ENCODE data around the gene PABPN1L. TPM values are rescaled to one million over a fixed set of nuclear protein-coding genes. Genes with fewer than 3 reads are reported as not detected.

PABPN1L gene
- total RNA-seq, 1 donor from 2014 or later: not detected

DNA sequence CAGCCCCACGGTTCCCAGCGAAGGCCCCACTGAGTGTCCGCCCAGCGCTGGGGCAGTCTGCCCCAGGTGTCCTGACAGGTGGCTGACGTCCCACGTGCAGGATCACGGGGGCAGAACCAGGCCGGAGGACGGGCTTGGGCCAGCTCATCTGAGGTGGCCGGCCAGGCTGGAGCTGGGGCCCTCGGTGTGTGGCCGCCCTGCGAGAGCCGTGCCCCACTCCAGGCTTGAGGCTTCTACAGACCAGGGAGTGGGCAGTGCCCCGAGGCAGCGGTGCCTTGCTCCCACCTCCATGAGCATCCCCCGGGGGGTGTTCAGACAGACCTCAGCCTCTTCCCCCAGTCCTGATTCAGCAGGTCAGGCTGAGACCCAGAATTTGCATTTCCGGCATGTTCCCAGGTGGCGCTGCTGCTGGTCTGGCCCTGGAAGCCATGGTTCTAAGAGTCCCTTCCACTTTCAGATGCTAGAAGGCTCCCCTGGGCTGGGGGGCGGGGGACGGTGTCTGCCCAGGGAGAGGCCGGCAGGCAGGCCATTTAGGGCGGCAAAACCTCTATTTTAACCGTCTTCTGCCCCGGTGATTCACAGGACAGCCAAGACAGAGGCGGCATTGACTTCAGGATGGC, 35.4 kb upstream of the PABPN1L start:
- Histone ChIP-seq H3K9me3 (no peaks in the 10 kb centered on the region), H3K27me3 (no peaks in the 10 kb centered on the region), H3K27ac (no peak overlapping the region), H3K4me1 (no peaks in the 10 kb centered on the region), H3K36me3 (no peaks in the 10 kb centered on the region), H3K4me3 (no peak overlapping the region)
- DNase-seq (ENCODE audit: extremely low spot score in 2 of 2): no peak
- TF ChIP-seq POLR2A (IDR thresholded peaks at IDR 0.05) (no peak), POLR2AphosphoS5 (IDR thresholded peaks at IDR 0.05; ENCODE audit: insufficient read depth in 1 of 2, low read depth in 1 of 2) (no peak)
- TF ChIP-seq, protein P1, sequence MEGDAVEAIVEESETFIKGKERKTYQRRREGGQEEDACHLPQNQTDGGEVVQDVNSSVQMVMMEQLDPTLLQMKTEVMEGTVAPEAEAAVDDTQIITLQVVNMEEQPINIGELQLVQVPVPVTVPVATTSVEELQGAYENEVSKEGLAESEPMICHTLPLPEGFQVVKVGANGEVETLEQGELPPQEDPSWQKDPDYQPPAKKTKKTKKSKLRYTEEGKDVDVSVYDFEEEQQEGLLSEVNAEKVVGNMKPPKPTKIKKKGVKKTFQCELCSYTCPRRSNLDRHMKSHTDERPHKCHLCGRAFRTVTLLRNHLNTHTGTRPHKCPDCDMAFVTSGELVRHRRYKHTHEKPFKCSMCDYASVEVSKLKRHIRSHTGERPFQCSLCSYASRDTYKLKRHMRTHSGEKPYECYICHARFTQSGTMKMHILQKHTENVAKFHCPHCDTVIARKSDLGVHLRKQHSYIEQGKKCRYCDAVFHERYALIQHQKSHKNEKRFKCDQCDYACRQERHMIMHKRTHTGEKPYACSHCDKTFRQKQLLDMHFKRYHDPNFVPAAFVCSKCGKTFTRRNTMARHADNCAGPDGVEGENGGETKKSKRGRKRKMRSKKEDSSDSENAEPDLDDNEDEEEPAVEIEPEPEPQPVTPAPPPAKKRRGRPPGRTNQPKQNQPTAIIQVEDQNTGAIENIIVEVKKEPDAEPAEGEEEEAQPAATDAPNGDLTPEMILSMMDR (IDR thresholded peaks at IDR 0.05): no peak
- intact Hi-C loops (cut with DNase I): no loop called here

DNA sequence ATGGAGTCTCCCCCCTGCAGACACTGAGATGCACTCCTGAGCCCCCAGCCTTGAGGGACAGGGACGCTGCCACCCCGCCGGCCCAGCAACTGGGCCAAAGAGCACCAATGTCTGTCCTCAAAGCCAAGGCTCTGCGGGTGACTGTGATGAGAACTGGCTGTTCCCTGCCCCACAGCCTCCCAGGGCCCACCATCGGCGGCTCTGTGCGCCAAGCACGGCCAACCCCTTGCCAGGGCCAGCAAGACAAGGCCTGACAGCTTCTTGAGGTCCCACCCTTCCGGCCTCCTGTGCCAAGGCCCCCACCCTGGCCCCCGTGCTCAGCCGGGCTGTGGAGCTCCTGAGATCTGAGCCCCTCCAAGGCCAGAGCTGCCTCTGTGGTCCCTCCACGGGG, 34.2 kb upstream of the PABPN1L start:
- no peak for TF ChIP-seq POLR2A (IDR thresholded peaks at IDR 0.05)
- TF ChIP-seq, protein P1 (IDR thresholded peaks at IDR 0.05): no peak
- no peak for TF ChIP-seq POLR2AphosphoS5 (IDR thresholded peaks at IDR 0.05; ENCODE audit: insufficient read depth in 1 of 2, low read depth in 1 of 2)
- Histone ChIP-seq H3K27ac (no peak overlapping the region), H3K27me3 (no peaks in the 10 kb centered on the region), H3K36me3 (no peaks in the 10 kb centered on the region), H3K9me3 (no peaks in the 10 kb centered on the region), H3K4me3 (no peak overlapping the region), H3K4me1 (no peaks in the 10 kb centered on the region)
- intact Hi-C loops (cut with DNase I): no loop called here
- no peak for DNase-seq (ENCODE audit: extremely low spot score in 2 of 2)

DNA sequence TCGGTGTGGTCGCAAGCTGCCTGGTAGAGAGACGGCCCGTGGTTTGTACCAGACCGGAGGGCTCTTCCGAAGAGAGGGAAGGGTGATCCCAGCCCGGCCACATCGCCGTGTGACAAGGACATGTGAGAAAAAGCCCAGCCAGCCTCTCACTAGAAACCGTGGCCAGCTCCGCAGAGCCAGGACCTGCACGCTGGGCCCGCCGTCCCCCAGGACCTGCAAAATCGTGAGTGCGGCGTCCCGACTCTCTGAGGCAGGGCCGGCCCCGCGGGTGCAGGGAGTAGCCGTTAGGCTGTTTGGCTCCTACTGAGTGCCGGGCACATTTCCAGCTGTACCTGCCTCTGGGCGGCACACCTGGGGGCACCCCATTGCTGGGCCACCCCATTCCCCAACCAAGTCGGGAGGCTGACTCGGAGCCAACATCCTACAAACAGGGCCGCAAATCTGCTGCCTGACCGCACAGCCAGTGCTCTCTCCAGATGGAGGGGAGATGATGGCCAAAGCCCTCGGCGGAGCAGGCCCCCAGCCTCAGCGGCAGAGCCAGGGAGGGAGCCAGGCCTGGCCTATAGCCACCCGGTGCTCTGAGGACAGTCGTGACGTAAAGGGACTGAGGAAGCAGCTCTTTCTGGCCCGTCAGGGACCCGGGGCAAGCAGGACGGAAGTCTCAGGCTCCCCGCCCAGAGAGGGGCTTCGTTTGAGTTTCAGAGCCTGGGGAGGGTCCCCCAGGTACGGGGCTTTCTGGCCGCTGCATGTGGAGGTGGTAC, 33.6 kb upstream of the PABPN1L start:
- H3K4me3 ChIP-seq: no peak overlapping the region
- no peaks in the 10 kb centered on the region for H3K9me3 ChIP-seq
- intact Hi-C loops (cut with DNase I): no loop called here
- H3K4me1 ChIP-seq: no peaks in the 10 kb centered on the region
- TF ChIP-seq POLR2A (IDR thresholded peaks at IDR 0.05) (no peak), POLR2AphosphoS5 (IDR thresholded peaks at IDR 0.05; ENCODE audit: insufficient read depth in 1 of 2, low read depth in 1 of 2) (no peak)
- TF ChIP-seq, protein P1 (IDR thresholded peaks at IDR 0.05): no peak
- DNase-seq (ENCODE audit: extremely low spot score in 2 of 2): no peak
- H3K36me3 ChIP-seq: no peaks in the 10 kb centered on the region
- H3K27me3 ChIP-seq: no peaks in the 10 kb centered on the region
- no peak overlapping the region for H3K27ac ChIP-seq

DNA sequence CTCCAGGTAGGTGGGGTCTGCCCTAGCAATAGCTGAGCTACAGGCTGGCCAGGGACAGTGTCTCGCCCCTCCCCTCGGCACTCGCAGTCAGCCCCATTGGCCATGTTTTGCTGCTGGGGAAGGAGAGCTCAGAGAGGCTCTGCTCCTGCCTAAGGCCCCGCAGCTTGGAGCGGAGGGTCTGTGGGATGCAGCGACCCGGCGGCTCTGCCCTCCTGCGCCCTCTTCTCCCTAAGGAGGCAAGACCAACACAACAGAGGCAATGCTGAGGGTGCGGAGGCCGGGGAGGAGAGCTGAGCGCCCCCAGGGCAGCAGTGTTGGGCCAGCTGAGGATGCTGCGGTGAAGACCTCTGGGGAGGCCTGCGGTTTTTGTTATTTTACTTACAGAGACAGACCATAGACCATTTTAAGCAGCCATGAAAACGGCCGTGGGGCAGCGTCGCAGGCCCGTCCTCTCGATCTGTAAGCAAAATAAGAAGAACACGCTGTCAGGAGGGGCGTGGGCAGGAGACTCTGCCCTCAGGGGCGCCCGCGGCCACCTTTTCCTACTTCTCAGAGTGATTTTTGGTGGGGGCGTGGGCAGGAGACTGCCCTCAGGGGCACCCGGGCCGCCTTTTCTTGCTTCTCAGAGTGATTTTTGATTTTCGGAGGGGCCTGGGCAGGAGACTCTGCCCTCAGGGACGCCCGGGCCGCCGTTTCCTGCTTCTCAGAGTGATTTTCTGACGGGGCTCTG, 31.4 kb upstream of the PABPN1L start:
- intact Hi-C loops (cut with DNase I): no loop called here
- H3K4me1 ChIP-seq: no peaks in the 10 kb centered on the region
- TF ChIP-seq POLR2AphosphoS5 (IDR thresholded peaks at IDR 0.05; ENCODE audit: insufficient read depth in 1 of 2, low read depth in 1 of 2): no peak
- TF ChIP-seq POLR2A (IDR thresholded peaks at IDR 0.05): no peak
- H3K27me3 ChIP-seq: no peaks in the 10 kb centered on the region
- no peaks in the 10 kb centered on the region for H3K9me3 ChIP-seq
- H3K36me3 ChIP-seq: no peaks in the 10 kb centered on the region
- H3K27ac ChIP-seq: no peak overlapping the region
- H3K4me3 ChIP-seq: no peak overlapping the region
- DNase-seq (ENCODE audit: extremely low spot score in 2 of 2): no peak

DNA sequence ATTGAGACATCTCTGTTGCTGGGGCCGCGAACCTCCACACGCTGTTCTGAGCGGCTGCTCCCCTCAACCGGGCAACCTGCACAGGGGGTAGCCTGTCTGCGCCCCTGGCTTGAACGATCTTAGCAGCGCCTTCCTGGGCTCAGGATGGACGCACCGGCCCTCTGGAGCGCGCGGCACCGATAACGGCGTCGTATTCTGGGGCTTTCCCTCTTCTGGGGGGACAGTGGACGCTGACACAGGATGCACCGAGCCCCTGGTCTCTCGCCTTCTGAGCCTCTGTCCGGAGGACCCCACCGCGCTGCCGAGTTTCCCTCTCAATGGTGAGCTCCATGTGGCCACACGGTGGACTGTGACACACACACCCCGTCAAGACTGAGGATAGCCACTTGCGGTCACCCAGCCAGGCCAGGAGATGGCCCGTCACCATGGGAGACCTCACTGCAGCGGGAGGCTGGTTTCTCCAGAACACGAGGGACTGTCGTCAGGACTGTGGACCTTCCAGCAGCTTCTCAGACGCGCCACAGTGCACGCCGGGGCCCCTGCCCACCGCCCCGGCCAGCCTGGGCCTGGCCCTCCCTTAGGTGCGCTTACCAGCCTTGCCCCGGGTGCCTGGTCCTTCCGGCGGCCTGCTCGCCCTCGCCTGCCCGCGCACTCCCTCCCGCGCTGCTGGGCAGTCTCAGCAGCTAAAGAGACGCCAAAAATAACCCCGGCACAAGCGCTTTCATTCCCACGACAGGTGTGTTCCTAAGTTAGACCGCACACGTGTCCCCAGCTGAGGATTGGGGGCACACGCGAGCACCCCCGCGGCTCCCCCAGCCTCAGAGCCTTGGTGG, 30.0 kb upstream of the PABPN1L start:
- no peak for TF ChIP-seq POLR2AphosphoS5 (IDR thresholded peaks at IDR 0.05; ENCODE audit: insufficient read depth in 1 of 2, low read depth in 1 of 2)
- no peak for TF ChIP-seq POLR2A (IDR thresholded peaks at IDR 0.05)
- TF ChIP-seq, protein P1 (IDR thresholded peaks at IDR 0.05): no peak
- no peaks in the 10 kb centered on the region for H3K9me3 ChIP-seq
- intact Hi-C loops (cut with DNase I): no loop called here
- no peak overlapping the region for H3K4me3 ChIP-seq
- no peaks in the 10 kb centered on the region for H3K36me3 ChIP-seq
- H3K27me3 ChIP-seq: no peaks in the 10 kb centered on the region
- no peak overlapping the region for H3K27ac ChIP-seq
- H3K4me1 ChIP-seq: no peaks in the 10 kb centered on the region
- DNase-seq (ENCODE audit: extremely low spot score in 2 of 2): no peak

Measured in vagina (tissue), 2 donors.